GM19438 (cell line): ENCODE data around the gene TLX3.
A peak's percentile ranks its signal among the peaks of the same experiment; 100 is the strongest.
"Not testable (repeated sequence)": the region's sequence is repeated elsewhere in the genome, so short reads cannot be mapped to it uniquely, and the experiment has no call there.

ENCODE experiments used
- ATAC-seq: cut with Tn5 transposase; IDR thresholded peaks from one replicate; pipeline ENCODE4 v1.9.1; 2021; ENCODE audit warnings: low read depth; ENCODE audit not compliant: unreplicated experiment

Gene TLX3

DNA sequence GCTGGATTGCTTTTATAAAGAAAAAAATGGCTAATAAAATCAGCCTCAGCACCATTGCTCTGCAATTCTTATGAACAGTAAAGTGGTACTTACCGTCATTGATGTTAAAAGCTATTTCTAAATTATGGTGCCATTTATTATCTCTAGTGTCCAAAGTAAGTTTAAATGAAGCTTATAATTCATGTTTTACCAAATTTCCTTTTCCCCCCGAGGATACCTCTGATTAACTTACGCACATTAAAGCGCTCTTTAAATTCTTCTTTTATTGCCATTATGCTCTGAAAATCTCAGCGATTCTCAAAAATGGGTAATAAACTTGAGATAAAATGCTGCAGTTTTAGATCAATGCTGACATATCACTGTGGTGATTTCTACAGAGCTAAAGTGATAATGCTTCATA lies 13.5 kb downstream of the TLX3 start:
- ATAC-seq, result no peak

DNA sequence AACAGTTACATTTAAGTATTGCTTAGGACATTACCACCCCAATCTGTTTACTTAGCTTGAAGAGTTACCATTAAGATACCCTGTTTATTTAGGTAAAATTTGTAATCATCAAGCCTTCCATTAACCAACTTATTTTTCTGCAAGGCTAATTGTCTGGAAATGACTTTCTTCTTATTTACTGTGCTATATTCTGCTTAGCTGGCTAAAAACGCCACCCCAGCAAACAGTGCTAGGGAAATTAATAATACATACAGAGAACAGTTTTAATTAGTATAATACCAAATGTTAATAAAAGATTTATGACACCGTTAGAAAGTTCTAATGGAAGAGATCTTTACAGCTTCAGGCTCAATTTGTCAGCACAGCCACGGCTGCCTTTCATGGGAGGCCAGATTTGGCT lies 14.0 kb downstream of the TLX3 start:
- no peak for ATAC-seq

DNA sequence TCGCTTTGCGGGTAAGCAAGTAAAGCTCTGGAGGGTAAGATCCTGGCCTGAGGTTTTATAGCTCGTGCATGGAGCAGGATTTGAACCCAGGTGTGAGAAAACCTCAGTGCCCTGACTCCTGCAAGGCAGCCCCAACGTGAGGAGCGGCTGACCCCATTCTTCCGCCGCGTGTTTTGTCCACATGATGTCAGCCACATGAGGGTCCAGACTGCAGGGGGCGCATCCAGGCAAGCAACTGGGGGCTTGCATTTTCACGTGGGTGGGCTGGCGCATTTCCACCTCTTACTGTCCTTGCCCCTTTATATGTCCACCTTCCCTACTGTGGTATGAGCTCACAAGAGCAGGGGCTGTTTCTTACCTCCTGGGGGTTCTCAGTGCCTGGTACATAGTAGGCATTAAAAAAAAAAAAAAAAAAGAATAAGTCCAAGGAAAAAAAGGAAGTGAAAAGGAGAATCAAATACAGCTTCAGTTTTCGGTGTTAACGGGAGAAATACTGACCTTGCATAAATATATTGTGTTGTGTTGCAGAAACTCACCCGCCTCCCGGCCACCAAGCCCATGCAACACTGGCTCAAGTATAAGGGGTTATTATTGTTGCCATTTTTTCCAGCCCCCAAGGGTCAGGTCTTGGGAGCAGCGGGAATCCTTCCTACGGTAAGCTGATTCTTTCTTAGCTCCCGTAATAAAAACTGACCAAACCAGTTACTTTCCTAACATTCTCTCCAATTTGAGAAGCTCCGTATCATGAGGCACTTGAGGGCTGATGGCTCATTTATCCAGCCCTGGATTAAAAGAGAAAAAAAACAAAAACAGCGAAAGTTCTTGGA lies 15.0 kb downstream of the TLX3 start:
- no peak for ATAC-seq

DNA sequence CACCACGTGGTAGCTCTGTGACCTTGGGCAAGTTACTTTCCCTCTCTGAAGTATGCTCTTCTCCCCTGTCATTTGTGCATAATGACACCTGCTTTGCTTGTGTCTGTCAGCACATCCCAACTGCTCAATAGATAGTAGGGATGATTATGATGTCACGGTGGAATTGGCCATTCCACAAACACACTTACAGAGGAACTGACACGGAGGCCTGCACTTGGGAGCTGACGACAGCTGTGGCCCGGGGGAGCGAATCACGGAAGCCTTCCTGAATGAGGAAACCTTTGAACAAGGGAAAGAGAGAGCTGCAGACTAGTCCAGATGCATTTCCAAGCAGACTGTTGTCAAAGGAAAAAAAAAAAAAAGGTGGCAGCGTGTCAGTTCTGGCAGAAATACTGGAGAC lies 21.0 kb downstream of the TLX3 start:
- no peak for ATAC-seq

DNA sequence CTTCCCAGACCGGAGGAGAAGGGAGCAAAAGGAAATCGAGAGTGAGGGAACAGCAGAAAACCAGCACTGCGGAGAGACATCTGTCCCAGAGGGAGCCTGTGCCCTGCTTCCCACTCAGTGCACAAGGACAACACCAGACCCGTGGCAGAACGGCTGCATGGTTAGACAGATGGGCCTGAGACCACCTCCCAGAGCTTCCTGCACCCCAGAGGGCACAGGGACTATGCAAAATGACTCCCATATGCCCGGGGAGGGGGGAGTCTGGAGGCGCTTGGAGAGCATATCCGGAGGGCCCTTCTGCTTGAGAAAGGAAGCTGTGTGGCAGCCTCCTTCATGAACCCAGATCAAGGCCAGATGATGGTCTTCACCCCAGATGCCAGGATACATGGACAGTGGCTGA lies 26.6 kb downstream of the TLX3 start:
- ATAC-seq, result no peak

DNA sequence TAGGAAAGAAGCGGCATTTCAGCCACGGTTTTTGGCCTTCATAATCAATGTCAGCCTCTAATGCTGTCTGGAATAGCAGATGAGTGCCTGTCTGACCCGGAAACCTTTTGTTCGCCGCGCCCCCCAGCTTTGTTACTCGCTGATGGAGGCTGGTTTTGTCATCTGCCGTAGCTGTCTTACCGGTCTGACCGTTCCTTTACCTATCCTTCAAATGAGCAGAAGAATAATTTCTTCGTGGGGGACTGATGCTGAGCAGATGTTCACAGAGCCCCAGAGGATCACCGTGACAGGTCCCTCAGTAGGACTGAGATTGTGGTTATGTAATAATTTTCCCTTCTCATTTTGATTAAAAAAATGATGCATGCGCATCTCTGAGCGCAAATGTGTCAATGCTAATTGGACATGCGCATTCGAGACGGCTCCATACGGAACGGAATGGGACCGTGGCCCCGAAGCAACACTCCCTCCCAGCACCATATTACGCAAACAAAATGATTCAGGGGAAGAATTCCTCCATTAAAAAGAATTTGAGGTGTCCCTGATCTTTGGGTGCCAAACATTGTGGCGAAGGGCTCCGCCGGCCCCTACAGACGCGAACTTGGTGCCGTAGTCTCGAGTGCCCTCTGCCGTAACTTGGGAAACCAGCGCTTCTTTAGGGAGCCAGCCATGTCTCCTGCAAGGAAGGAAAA lies 27.6 kb downstream of the TLX3 start:
- ATAC-seq, result no peak

DNA sequence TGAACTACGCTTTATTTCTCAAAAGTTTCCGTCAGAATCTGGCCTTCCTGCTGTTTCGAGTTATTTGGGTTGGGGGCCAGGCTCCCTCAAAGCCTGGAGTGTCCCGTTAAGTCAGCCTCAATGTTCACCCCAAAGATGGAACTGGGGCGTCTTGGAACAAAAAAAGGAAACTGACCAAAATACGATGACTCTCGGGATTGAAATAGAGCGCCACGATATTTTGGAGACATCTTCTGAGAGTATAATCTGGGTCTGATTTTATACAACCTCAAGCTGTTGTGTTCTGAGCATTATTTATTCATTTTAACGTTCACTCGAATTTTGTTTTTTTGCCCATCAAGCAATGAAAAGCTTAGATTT lies 28.1 kb downstream of the TLX3 start:
- no peak for ATAC-seq

DNA sequence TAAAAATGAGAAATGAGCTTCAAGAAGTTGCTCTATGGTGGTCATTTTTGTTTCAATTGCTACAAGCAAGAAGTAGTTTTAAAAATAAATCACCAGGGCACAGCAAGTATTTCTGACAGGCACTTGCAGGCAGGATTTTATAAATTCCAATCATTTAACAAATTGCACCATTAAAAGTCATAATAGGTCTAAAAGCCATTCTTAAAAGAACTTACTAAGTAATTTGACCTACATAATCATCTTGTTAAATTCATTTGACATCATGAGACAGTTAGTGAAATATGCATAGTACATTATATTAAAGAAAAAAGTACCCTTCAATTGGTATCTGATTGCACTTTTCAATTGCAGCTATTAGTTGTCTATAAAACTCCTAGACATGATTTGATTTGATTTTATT lies 31.0 kb downstream of the TLX3 start:
- ATAC-seq, result no peak

DNA sequence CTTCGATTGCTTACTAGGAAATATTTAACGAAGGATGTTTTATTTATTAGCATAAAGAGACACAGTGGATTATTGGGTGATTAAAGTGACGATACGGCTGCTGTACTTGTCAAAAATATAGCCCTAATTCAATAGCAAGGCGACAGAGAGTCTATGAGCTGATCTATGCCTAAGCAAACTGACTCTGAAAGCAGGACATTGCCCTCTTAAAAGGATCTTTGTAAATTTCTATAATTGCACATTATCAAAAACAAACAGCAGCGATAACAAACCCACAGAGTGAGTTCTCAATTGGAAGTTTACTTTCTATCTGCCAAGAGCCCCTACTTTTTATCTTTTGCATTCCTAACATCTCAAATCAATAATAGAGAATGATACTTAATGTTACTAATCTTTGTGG lies 31.4 kb downstream of the TLX3 start:
- ATAC-seq, result no peak

DNA sequence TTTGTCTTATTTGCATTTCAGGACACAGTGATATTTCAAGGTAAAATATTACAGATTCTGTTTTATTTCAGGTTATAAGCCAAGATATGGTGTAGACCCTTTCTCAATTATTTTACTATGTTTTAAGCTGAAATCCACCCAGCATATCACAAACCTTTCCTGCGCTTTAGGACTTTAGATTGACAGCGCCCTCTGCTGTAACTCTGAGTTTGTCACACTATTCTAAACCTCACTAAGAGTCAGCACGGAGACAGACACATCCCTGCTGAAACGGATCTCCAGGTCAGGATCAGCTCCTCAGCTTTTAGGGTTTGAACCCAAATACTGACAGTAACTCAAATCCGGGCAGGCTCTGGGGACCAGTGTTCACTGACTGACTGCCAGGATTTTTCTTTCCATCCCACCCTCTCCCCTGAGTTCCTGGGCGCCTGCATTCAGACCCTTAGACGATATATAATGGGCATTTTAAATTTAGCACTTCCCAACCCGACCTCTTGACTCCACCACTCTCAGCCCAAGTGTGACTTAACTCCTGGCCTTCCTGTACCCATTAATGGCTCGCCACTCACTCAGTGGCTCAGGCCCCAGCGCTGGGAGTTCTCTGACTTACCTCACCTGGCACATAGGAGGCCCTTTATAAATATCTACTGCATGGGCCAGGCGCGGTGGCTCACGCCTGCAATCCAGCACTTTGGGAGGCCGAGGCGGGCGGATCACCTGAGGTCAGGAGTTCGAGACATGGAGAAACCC lies 33.5 kb downstream of the TLX3 start:
- ATAC-seq, result peak; percentile 72

DNA sequence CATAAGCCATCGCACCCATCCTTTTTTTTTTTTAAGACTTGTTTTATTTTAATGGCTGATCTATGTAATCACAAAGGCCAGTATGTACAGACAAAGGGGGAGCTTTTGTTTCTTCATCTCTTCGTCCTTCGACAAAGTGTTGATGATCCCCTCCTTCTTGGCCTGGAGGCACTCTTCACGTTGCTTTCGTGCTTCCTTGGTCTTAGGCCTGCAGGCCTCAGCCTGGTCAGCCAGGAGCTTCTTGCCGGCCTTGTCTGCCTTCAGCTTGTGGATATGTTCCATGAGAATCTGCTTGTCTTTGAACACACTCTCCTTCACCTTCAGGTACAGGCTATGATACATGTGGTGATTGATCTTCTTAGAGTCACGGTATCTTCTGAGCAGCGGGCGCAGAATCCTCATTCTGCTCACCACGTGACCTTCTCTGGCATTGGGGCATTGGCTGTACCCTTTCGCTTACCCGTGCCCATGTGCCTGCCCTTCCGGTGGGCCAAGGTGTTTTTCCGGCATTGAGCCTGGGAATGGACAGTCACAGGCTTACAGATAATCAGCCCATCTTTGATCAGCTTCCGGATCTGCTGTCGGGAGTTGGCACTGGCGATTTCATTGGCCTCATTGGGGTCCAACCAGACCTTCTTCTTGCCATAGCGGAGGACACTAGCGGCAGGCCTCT lies 36.0 kb downstream of the TLX3 start:
- ATAC-seq, result no peak

DNA sequence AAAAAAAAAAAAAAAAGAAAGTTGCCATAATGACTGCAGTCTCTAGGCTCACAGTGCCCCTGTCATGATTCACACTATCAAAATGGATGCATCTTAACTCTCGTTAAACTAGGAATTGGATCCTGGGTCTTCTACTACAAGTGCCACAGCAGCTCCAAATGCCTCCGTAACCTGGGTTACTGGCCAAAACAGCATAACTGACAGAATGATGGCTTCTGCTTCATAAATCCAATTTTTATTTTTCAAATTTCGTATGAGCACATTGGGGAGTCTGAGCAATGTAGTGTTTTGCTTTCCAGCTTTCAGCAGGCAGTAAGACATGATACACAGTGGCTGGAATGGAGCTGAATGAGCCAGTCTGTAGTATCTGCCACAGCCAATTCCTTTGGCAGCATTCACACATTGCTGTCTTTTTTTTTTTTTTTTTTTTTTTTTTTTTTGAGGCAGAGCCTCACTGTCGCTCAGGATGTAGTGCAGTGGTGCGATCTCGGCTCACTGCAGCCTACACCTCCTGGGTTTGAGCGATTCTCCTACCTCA lies 42.6 kb downstream of the TLX3 start:
- ATAC-seq, result no peak

DNA sequence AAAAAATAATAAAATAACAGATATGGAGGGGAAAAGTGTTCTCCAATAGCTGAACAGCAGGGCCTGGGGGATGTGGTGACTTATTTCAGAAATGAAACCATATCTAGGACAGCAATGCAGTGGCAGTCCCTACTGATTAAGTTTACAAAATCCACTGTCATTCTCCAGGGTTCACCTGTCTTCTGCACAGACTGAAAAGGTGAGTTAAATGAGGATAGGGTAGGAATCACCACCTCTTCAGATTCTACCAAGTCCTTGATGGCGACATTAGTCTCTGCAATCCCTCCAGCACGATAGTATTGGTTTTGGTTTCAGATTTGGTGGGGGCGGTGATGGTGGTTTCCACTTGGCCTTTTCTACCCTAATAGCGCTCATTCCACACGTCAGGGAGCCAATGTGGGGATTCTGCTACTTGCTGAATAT lies 46.3 kb downstream of the TLX3 start:
- peak; percentile 97 for ATAC-seq

DNA sequence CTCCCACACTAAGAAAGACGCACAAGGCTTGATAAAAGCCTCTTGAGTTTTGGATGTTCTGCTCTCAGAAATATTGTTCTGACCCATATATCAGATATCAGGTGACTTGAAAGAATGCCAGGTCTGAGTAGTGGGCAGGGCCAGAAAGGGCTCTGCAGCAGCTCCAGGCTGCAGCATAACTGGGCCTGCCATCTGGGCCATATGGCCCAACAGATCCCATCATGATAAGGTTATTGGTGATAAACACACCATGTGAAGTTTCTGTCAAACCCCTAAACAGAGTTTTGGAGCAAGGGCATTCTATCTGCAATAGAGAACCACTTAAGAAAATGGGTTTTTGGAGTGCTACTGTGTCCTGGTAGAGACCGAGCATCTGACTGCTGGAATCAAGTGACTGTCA lies 48.8 kb downstream of the TLX3 start:
- no peak for ATAC-seq

DNA sequence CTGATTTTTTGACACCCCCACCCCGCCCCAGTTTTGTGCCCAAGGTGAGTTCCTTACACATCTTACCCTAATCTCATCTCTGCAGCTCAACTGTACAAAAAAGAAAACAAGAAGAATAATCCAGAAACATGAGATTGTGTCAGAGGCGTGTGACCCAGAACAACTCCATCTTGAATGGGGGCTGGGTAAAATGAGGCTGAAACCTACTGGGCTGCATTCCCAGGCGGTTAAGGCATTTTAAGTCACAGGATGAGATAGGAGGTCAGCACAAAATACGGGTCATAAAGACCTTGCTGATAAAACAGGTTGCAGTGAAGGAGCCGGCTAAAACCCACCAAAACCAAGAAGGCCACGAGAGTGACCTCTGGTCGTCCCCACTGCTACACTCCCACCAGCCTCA lies 52.1 kb downstream of the TLX3 start:
- not testable (repeated sequence) for ATAC-seq
